ENCODE results near the gene TEX101. TPM values are rescaled to one million over a fixed set of nuclear protein-coding genes. Genes with fewer than 3 reads are reported as not detected.

The TEX101 gene
- total RNA-seq, 1 experiment from 2014 or later: not detected

DNA sequence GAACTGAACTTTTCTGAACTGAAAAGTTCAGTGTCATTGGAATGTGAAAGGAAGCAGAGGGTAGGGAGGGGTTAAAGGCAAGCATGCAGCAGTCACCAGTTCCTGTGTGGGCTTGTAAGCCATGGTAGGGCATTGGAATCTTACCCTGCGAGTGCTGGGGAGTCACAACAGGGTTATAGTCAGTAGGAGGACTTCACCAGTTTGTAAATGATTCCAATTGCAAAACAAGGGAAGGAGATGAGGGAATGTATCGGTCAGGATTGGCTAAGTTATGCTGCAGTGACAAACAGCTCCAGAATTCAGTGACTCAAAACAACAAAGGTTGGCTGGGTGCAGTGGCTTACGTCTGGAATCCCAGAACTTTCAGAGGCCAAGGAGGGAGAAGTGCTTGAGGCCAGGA is 37.9 kb downstream of the TEX101 start:
- H4K8ac ChIP-seq (replicated peaks; ENCODE audit: insufficient read length, low read depth, low read length): no peak overlapping the region
- no peak overlapping the region for H2BK15ac ChIP-seq (ENCODE audit: low read depth, low read length)
- no peak overlapping the region for H3K27ac ChIP-seq (ENCODE audit: insufficient read length, low read depth, low read length)
- H3K4me1 ChIP-seq (ENCODE audit: insufficient read depth, low read length): no peaks in the 10 kb centered on the region
- no peak overlapping the region for H2BK120ac ChIP-seq (ENCODE audit: low read depth, low read length, poor library complexity, severe bottlenecking)
- Mint-ChIP-seq H3K27ac (no peak overlapping the region), H3K9me3 (peaks cover 9 to 11% of the 10 kb centered on the region in 2 experiments), H3K27me3 (ENCODE audit: low read depth) (peaks cover 17% of the 10 kb centered on the region), H3K4me1 (peaks cover under 1% of the 10 kb centered on the region in 2 experiments; a peak in 2 of 4 replicates), H3K36me3 (ENCODE audit: insufficient read depth in 1 of 3, low read depth in 3 of 3) (no peaks in the 10 kb centered on the region; a peak in 1 of 7 replicates), H3K4me3 (no peak overlapping the region)
- H2BK5ac ChIP-seq (ENCODE audit: insufficient read length, low read length): no peak overlapping the region
- no peak overlapping the region for H3K56ac ChIP-seq (ENCODE audit: insufficient read length, low read depth, low read length)
- no peak overlapping the region for H3K9ac ChIP-seq (ENCODE audit: extremely low read depth, insufficient read length, low read length)
- H3K14ac ChIP-seq (ENCODE audit: insufficient read depth, low read length): no peak overlapping the region
- no peak overlapping the region for H3T11ph ChIP-seq (ENCODE audit: low read length)
- H3K4ac ChIP-seq (ENCODE audit: low read depth, low read length): no peak overlapping the region
- H3K4me2 ChIP-seq (ENCODE audit: insufficient read depth, insufficient read length, low read length): no peak overlapping the region
- no peak overlapping the region for H2BK20ac ChIP-seq (ENCODE audit: low read depth, low read length, poor library complexity, severe bottlenecking)
- H3K23ac ChIP-seq (ENCODE audit: insufficient read length, low read depth, low read length): no peak overlapping the region
- TF ChIP-seq, protein P1, sequence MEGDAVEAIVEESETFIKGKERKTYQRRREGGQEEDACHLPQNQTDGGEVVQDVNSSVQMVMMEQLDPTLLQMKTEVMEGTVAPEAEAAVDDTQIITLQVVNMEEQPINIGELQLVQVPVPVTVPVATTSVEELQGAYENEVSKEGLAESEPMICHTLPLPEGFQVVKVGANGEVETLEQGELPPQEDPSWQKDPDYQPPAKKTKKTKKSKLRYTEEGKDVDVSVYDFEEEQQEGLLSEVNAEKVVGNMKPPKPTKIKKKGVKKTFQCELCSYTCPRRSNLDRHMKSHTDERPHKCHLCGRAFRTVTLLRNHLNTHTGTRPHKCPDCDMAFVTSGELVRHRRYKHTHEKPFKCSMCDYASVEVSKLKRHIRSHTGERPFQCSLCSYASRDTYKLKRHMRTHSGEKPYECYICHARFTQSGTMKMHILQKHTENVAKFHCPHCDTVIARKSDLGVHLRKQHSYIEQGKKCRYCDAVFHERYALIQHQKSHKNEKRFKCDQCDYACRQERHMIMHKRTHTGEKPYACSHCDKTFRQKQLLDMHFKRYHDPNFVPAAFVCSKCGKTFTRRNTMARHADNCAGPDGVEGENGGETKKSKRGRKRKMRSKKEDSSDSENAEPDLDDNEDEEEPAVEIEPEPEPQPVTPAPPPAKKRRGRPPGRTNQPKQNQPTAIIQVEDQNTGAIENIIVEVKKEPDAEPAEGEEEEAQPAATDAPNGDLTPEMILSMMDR (conservative IDR thresholded peaks at IDR 0.05): no peak
- no peaks in the 10 kb centered on the region for H3K27me3 ChIP-seq (ENCODE audit: insufficient read depth, low read length)
- no peaks in the 10 kb centered on the region for H4K20me1 ChIP-seq (ENCODE audit: control insufficient read depth, insufficient read depth, insufficient read length)
- H4K91ac ChIP-seq (ENCODE audit: insufficient read length, low read depth, low read length): no peak overlapping the region
- H2AK5ac ChIP-seq (ENCODE audit: insufficient read length, low read length): no peak overlapping the region
- DNase-seq: no peak
- no peak overlapping the region for H2BK12ac ChIP-seq (ENCODE audit: insufficient read length, low read depth, low read length)
- WGBS (ENCODE audit: extremely low coverage, insufficient read length, low lambda C conversion rate): no CpG with 5 or more reads among the region's 3 CpGs
- H3K9me3 ChIP-seq (ENCODE audit: control insufficient read depth, low read depth, low read length): no peaks in the 10 kb centered on the region
- H3K18ac ChIP-seq (ENCODE audit: insufficient read length, low read depth, low read length): no peak overlapping the region
- H3K79me1 ChIP-seq (ENCODE audit: insufficient read depth, low read depth, low read length, poor library complexity, severe bottlenecking): no peaks in the 10 kb centered on the region
- no peaks in the 10 kb centered on the region for H3K23me2 ChIP-seq (ENCODE audit: insufficient read length, low read depth, low read length, poor library complexity, severe bottlenecking)
- no peak overlapping the region for H4K5ac ChIP-seq (ENCODE audit: insufficient read length, low read depth, low read length)
- no peak overlapping the region for H2AFZ ChIP-seq (ENCODE audit: low read length)
- H3K79me2 ChIP-seq (ENCODE audit: insufficient read depth, low read length): no peaks in the 10 kb centered on the region

Data from H9 (cell line).